Stimulated activated memory B cell treated with anti-CD40 and anti-IgM and Interleukin-4, amounts not matched to agents 10 μg/mL and 1 μg/mL and 100 μg/mL, for 72 hours (primary cell): ENCODE results near the gene HHIPL1.

Experiments
- ATAC-seq: fragments of 150-1000 bp; cut with Tn5 transposase; 2 replicates; pipeline ENCODE4 v1.10.0; 2021
- H3K27ac Mint-ChIP-seq: one replicate; pipeline ENCODE4 v1.8.0; 2022; ENCODE audit warnings: mild to moderate bottlenecking, mixed read lengths
- H3K27me3 Mint-ChIP-seq: one replicate; pipeline ENCODE4 v1.8.0; 2022; ENCODE audit warnings: mixed read lengths
- H3K36me3 Mint-ChIP-seq: one replicate; pipeline ENCODE4 v1.8.0; 2022; ENCODE audit warnings: mixed read lengths
- H3K4me1 Mint-ChIP-seq: one replicate; pipeline ENCODE4 v1.8.0; 2022; ENCODE audit warnings: mixed read lengths
- H3K4me3 Mint-ChIP-seq: one replicate; pipeline ENCODE4 v1.8.0; 2022; ENCODE audit warnings: mild to moderate bottlenecking, moderate library complexity, mixed read lengths
- H3K9me3 Mint-ChIP-seq: one replicate; pipeline ENCODE4 v1.8.0; 2022; ENCODE audit warnings: mixed read lengths

The HHIPL1 gene

GRCh38 chr14:99644723-99645544 is at the start of gene HHIPL1:
Gene HHIPL1, plus strand, starts transcription at chr14:99645129. Its CDS starts 79 bp downstream, at chr14:99645208.
- no peaks in the 10 kb centered on the region for H3K4me1 Mint-ChIP-seq
- no peaks in the 10 kb centered on the region for H3K9me3 Mint-ChIP-seq
- H3K4me3 Mint-ChIP-seq: no peak within 1 kb of the TSS
- no peaks in the 10 kb centered on the region for H3K36me3 Mint-ChIP-seq
- peaks cover 59% of the 10 kb centered on the region for H3K27me3 Mint-ChIP-seq
- no peak for ATAC-seq
- H3K27ac Mint-ChIP-seq: no peak within 1 kb of the TSS

- Mint-ChIP-seq H3K36me3 (no peaks in the 10 kb centered on the region), H3K27me3 (peaks cover 1% of the 10 kb centered on the region), H3K4me1 (peaks cover 8% of the 10 kb centered on the region), H3K4me3 (no peak overlapping the region), H3K27ac (peak overlapping the region; percentile 79), H3K9me3 (no peaks in the 10 kb centered on the region)
- ATAC-seq: no peak
These were observed 49.4 kb upstream of the HHIPL1 start for GRCh38 chr14:99595524-99595923.

- no peak for ATAC-seq
- no peak overlapping the region for H3K4me3 Mint-ChIP-seq
- no peaks in the 10 kb centered on the region for H3K27me3 Mint-ChIP-seq
- H3K27ac Mint-ChIP-seq: no peak overlapping the region
- H3K9me3 Mint-ChIP-seq: no peaks in the 10 kb centered on the region
- peaks cover 8% of the 10 kb centered on the region for H3K4me1 Mint-ChIP-seq
- H3K36me3 Mint-ChIP-seq: no peaks in the 10 kb centered on the region
These were observed 48.8 kb upstream of the HHIPL1 start for GRCh38 chr14:99596071-99596627.

- Mint-ChIP-seq H3K27ac (no peak overlapping the region), H3K27me3 (no peaks in the 10 kb centered on the region), H3K4me1 (peaks cover 10% of the 10 kb centered on the region), H3K36me3 (no peaks in the 10 kb centered on the region), H3K4me3 (no peak overlapping the region), H3K9me3 (no peaks in the 10 kb centered on the region)
- ATAC-seq: no peak
These were observed 48.2 kb upstream of the HHIPL1 start for GRCh38 chr14:99596772-99597171.

- Mint-ChIP-seq H3K4me1 (peaks cover 20% of the 10 kb centered on the region), H3K4me3 (no peak overlapping the region), H3K27ac (no peak overlapping the region)
These were observed 46.9 kb upstream of the HHIPL1 start for GRCh38 chr14:99597911-99598600.

GRCh38 chr14:99598774-99599173 is 46.2 kb upstream of the HHIPL1 start:
- Mint-ChIP-seq H3K9me3 (no peaks in the 10 kb centered on the region), H3K36me3 (no peaks in the 10 kb centered on the region), H3K4me1 (peaks cover 20% of the 10 kb centered on the region), H3K27me3 (no peaks in the 10 kb centered on the region), H3K4me3 (no peak overlapping the region), H3K27ac (no peak overlapping the region)
- ATAC-seq: no peak

More at GRCh38 chr14:99597911-99598600, 46.9 kb upstream of the HHIPL1 start:
- no peaks in the 10 kb centered on the region for H3K36me3 Mint-ChIP-seq
- no peaks in the 10 kb centered on the region for H3K9me3 Mint-ChIP-seq
- ATAC-seq: no peak
- no peaks in the 10 kb centered on the region for H3K27me3 Mint-ChIP-seq

- Mint-ChIP-seq H3K4me1 (peaks cover 20% of the 10 kb centered on the region), H3K4me3 (no peak overlapping the region), H3K27ac (no peak overlapping the region), H3K9me3 (no peaks in the 10 kb centered on the region), H3K27me3 (no peaks in the 10 kb centered on the region), H3K36me3 (no peaks in the 10 kb centered on the region)
- no peak for ATAC-seq
These were observed 45.5 kb upstream of the HHIPL1 start for GRCh38 chr14:99599393-99599792.

- H3K27me3 Mint-ChIP-seq: peaks cover 3% of the 10 kb centered on the region
- H3K9me3 Mint-ChIP-seq: no peaks in the 10 kb centered on the region
- H3K36me3 Mint-ChIP-seq: no peaks in the 10 kb centered on the region
- H3K4me3 Mint-ChIP-seq: no peak overlapping the region
- no peak overlapping the region for H3K27ac Mint-ChIP-seq
- ATAC-seq: no peak
- H3K4me1 Mint-ChIP-seq: peaks cover 16% of the 10 kb centered on the region
These were observed 44.6 kb upstream of the HHIPL1 start for GRCh38 chr14:99600232-99600888.

GRCh38 chr14:99601361-99601831 is 43.5 kb upstream of the HHIPL1 start:
- Mint-ChIP-seq H3K27ac (no peak overlapping the region), H3K36me3 (no peaks in the 10 kb centered on the region), H3K9me3 (no peaks in the 10 kb centered on the region), H3K4me3 (no peak overlapping the region), H3K4me1 (peaks cover 21% of the 10 kb centered on the region), H3K27me3 (peaks cover 10% of the 10 kb centered on the region)
- no peak for ATAC-seq

GRCh38 chr14:99602054-99602787 is 42.7 kb upstream of the HHIPL1 start:
- no peak for ATAC-seq
- Mint-ChIP-seq H3K36me3 (no peaks in the 10 kb centered on the region), H3K27me3 (peaks cover 10% of the 10 kb centered on the region), H3K4me3 (peak overlapping the region; percentile 8), H3K9me3 (no peaks in the 10 kb centered on the region), H3K27ac (no peak overlapping the region), H3K4me1 (peaks cover 21% of the 10 kb centered on the region)

- Mint-ChIP-seq H3K9me3 (no peaks in the 10 kb centered on the region), H3K27me3 (peaks cover 10% of the 10 kb centered on the region), H3K36me3 (no peaks in the 10 kb centered on the region), H3K27ac (no peak overlapping the region), H3K4me3 (peak overlapping the region; percentile 8), H3K4me1 (peaks cover 21% of the 10 kb centered on the region)
- no peak for ATAC-seq
These were observed 42.0 kb upstream of the HHIPL1 start for GRCh38 chr14:99602788-99603415.

- ATAC-seq: no peak
- peaks cover 10% of the 10 kb centered on the region for H3K27me3 Mint-ChIP-seq
These were observed 41.3 kb upstream of the HHIPL1 start, which contains the start of gene CCDC85C for GRCh38 chr14:99603471-99604277. Gene CCDC85C, minus strand, starts transcription at chr14:99604207. Its CDS starts 248 bp downstream, at chr14:99603959.

GRCh38 chr14:99604278-99604765 is 40.6 kb upstream of the HHIPL1 start:
- Mint-ChIP-seq H3K9me3 (no peaks in the 10 kb centered on the region), H3K36me3 (no peaks in the 10 kb centered on the region), H3K4me3 (peak overlapping the region; percentile 89), H3K27me3 (peaks cover 10% of the 10 kb centered on the region), H3K27ac (peak overlapping the region; percentile 82), H3K4me1 (peaks cover 21% of the 10 kb centered on the region)
- ATAC-seq: peak; percentile 96

More at GRCh38 chr14:99603471-99604277, 41.3 kb upstream of the HHIPL1 start, which contains the start of gene CCDC85C:
- Mint-ChIP-seq H3K36me3 (no peaks in the 10 kb centered on the region), H3K4me1 (peaks cover 21% of the 10 kb centered on the region), H3K9me3 (no peaks in the 10 kb centered on the region), H3K4me3 (peak within 1 kb of the TSS; percentile 89), H3K27ac (peak within 1 kb of the TSS; percentile 82)
